A673 (cell line): Measurements from ENCODE around the gene KCNIP2.

Experiments
- CTCF ChIP-seq: fragments of 300-800, 200-600 bp; sonication (generic); conservative IDR thresholded peaks from 2 replicates; pipeline ENCODE4 v1.5.1; 2017; ENCODE audit warnings: low read depth, mild to moderate bottlenecking, antibody characterized with exemption, low read length, moderate library complexity, mixed read lengths
- EZH2 ChIP-seq: fragments of 200-600 bp; sonication (generic); IDR thresholded peaks from 2 replicates; pipeline ENCODE4 v1.6.1; 2017; ENCODE audit warnings: borderline replicate concordance, low read depth, mild to moderate bottlenecking, mixed read lengths, antibody characterized with exemption, low read length; ENCODE audit not compliant: poor library complexity, severe bottlenecking

- TF ChIP-seq CTCF (no peak), EZH2 (no peak)
These were observed 14.3 kb upstream of the KCNIP2 start for GRCh38 chr10:101857802-101858476.
